Ovary (tissue), 9 donors: ENCODE results near the gene NF1. TPM values are rescaled to one million over a fixed set of nuclear protein-coding genes. Genes with fewer than 3 reads are reported as not detected.

Experiments used
- DNase-seq, 5 donors: peaks; one replicate each; pipeline ENCODE4 v3.0.0-alpha.2; 2019 to 2020
- H3K27ac ChIP-seq, 2 donors: fragments of 200-600 bp; one replicate each; pipeline versions ENCODE4 v1.5.1 to v1.8.0; 2019 to 2022
- H3K27me3 ChIP-seq: fragments of 200-600 bp; one replicate; pipeline ENCODE4 v1.8.0; 2022
- H3K36me3 ChIP-seq: fragments of 200-600 bp; sonication (generic); one replicate; pipeline ENCODE4 v1.5.1; 2019
- H3K4me1 ChIP-seq: one replicate; pipeline ENCODE4 v1.8.1; 2013; ENCODE audit warnings: mild to moderate bottlenecking, moderate library complexity; ENCODE audit not compliant: insufficient read depth
- H3K4me3 ChIP-seq: fragments of 200-600 bp; sonication (generic); one replicate; pipeline ENCODE4 v1.5.1; 2017
- H3K9me3 ChIP-seq, 2 donors: fragments of 200-600 bp in 1 of 2; sonication (generic) in 1 of 2; one replicate each; pipeline versions ENCODE4 v1.5.1 to v1.8.1; 2013 to 2019; ENCODE audit warnings: mild to moderate bottlenecking in 1 of 2, moderate library complexity in 1 of 2
- CTCF ChIP-seq, 3 donors: fragments of 450-650 bp in 2 of 3; fragments of 200-600 bp in 1 of 3; IDR thresholded peaks; one replicate each; pipeline versions ENCODE4 v1.5.1 to v1.8.0; 2016 to 2022; ENCODE audit warnings: antibody characterized with exemption in 3 of 3, mild to moderate bottlenecking in 1 of 3
- EP300 ChIP-seq: sonication (generic); formaldehyde crosslinking; IDR thresholded peaks from one replicate; pipeline ENCODE4 v1.6.1; 2017; ENCODE audit warnings: antibody characterized with exemption
- POLR2A ChIP-seq: fragments of 450-650 bp; IDR thresholded peaks from one replicate; pipeline ENCODE4 v1.6.1; 2017; ENCODE audit warnings: antibody characterized with exemption, mild to moderate bottlenecking, moderate library complexity
- WGBS, 3 donors: extraction: QIAGEN DNeasy Blood & Tissue Kit in 1 of 3; methylation state at CpG; one replicate each; pipeline versions ENCODE4 v1.1.5 to v1.1.7; 2013 to 2017; 5-methylcytosine and 5-hydroxymethylcytosine counted together
- intact Hi-C, 4 donors: fragments of 100-400 bp; cut with DNase I; formaldehyde crosslinking; loops; one replicate each; pipeline versions ENCODE4 v1.11.0 to v1.15.1; 2022 to 2023
- microRNA-seq, 3 donors: library from miRNA; unstranded; fragments of <30 nt; microRNA quantifications; one replicate each; pipeline versions ENCODE4 to v1.2.0, GENCODE V29; 2019 to 2020
- polyA plus RNA-seq, 2 donors: library from polyadenylated mRNA; stranded (reverse); fragments of 200-250 nt in 1 of 2; fragments of 350-450 nt in 1 of 2; fragmentation: Illumina TruSeq in 1 of 2; extraction: RNeasy Lipid Tissue Mini Kit (QIAGEN cat#74804) in 1 of 2; gene quantifications; one replicate each; pipeline ENCODE4 v1.2.3, GENCODE V29; 2013 to 2014
- small RNA-seq: library from RNA; depleted of rRNA; stranded (forward); fragments of <200 nt; gene quantifications from one replicate; pipeline ENCODE3, GENCODE V24; 2016
- total RNA-seq, 7 donors: library from RNA; depleted of rRNA in 2 of 7; stranded (reverse); fragments of >200 nt in 2 of 7; fragmentation: NEBNext Ultra II Directional in 3 of 7; extraction: Animal tissue kit (Norgen Biotek cat#: 25700) in 3 of 7; gene quantifications; one replicate each; pipeline versions ENCODE4 v1.1.0 to v1.2.4, GENCODE V29; 2016 to 2023
- donor health status: DM: no; HTN: no; CAD: no; lungs with moderate emphysema.
- donor health status: DM: no; HTN: no; CAD: no.
- donor health status: Bipolar disorder and iron deficiency.
- donor health status: DM: yes; HTN: yes; CAD: no.
- donor health status: DM: no; HTN: no; CAD: no.
- donor health status: DM: yes; HTN: yes; CAD: no.

Gene NF1
- total and polyA plus RNA-seq, 9 donors = 11.1 to 62.0 (median 57.0) TPM

- peaks cover 0 to 3% of the 10 kb centered on the region in 2 donors for H3K9me3 ChIP-seq
- intact Hi-C loops = no loop called here
- no peak overlapping the region for H3K27ac ChIP-seq
- WGBS, 3 donors = 7 to 23% (median 9%) methylated on average over 16 to 17 of the region's 17 CpGs
- H3K4me3 ChIP-seq = no peak overlapping the region
- H3K27me3 ChIP-seq = no peaks in the 10 kb centered on the region
- no peaks in the 10 kb centered on the region for H3K36me3 ChIP-seq
- TF ChIP-seq POLR2A (no peak), CTCF (IDR thresholded peaks at IDR 0.05) (no peak), EP300 (no peak)
- DNase-seq = peak in 1 of 5 donors; percentile 40
- H3K4me1 ChIP-seq = peaks cover 8% of the 10 kb centered on the region
Measured at GRCh38 chr17:31425282-31426040, 330.7 kb downstream of the NF1 start.

Small RNAs within 50 kb of the gene (microRNA-seq; reads per million reads assigned to microRNA genes)
- 0 to 0.38 (median 0.32) reads per million in 3 donors for gene MIR4733

Small RNAs within 50 kb of the gene (small RNA-seq; reads per million reads assigned to genes)
- gene MIR4733 = not detected

Other genes with a start within 250 kb of the NF1 start
- 10 to 100 TPM; 11.8 to 18.3 (median 14.7) TPM for gene TEFM, start 188.7 kb upstream of the NF1 start, total RNA-seq
- 10 to 100 TPM in 1 of 2 donors, 1 to 10 TPM in 1; 9.4 to 13.2 TPM for gene TEFM, start 188.7 kb upstream of the NF1 start, polyA plus RNA-seq
- 10 to 100 TPM in 1 of 7 donors, 1 to 10 TPM in 6; 4.7 to 11.5 (median 6.0) TPM for gene ADAP2, start 173.0 kb upstream of the NF1 start, total RNA-seq
- gene ADAP2, start 173.0 kb upstream of the NF1 start, polyA plus RNA-seq = 10 to 100 TPM in 1 of 2 donors, 1 to 10 TPM in 1; 5.4 to 17.6 TPM
- gene RNF135, start 123.9 kb upstream of the NF1 start, total RNA-seq = 10 to 100 TPM; 15.0 to 19.6 (median 18.3) TPM
- 10 to 100 TPM; 14.8 to 25.0 TPM for gene RNF135, start 123.9 kb upstream of the NF1 start, polyA plus RNA-seq
- gene OMG, start 202.3 kb downstream of the NF1 start, total RNA-seq = 1 to 10 TPM in 2 of 7 donors, not detected in 5; 1.1 to 2.2 TPM
- 1 to 10 TPM in 1 of 2 donors, under 1 TPM in 1; 0.28 to 1.9 TPM for gene OMG, start 202.3 kb downstream of the NF1 start, polyA plus RNA-seq
- gene EVI2B, start 219.1 kb downstream of the NF1 start, total RNA-seq = 1 to 10 TPM; 1.7 to 6.1 (median 3.0) TPM
- 10 to 100 TPM in 1 of 2 donors, 1 to 10 TPM in 1; 2.0 to 31.9 TPM for gene EVI2B, start 219.1 kb downstream of the NF1 start, polyA plus RNA-seq
- gene EVI2A, start 226.6 kb downstream of the NF1 start, total RNA-seq = 1 to 10 TPM; 1.5 to 6.1 (median 3.1) TPM
- 1 to 10 TPM; 2.5 to 7.1 TPM for gene EVI2A, start 226.6 kb downstream of the NF1 start, polyA plus RNA-seq